K562 (cell line): ENCODE data around the gene DOCK6. TPM values are rescaled to one million over a fixed set of nuclear protein-coding genes. Genes with fewer than 3 reads are reported as not detected.

Experiments used
- ASH1L ChIP-seq: fragments of 450-650 bp; IDR thresholded peaks from 2 replicates; pipeline ENCODE4 v1.6.1; 2018; ENCODE audit warnings: borderline replicate concordance, mild to moderate bottlenecking, low read depth; ENCODE audit not compliant: partially characterized antibody
- CEBPB ChIP-seq: fragments of 450-650 bp; IDR thresholded peaks from 2 replicates; pipeline ENCODE4 v1.6.1; 2016; ENCODE audit warnings: missing genetic modification characterization, missing compliant biosample characterization
- DACH1 ChIP-seq: fragments of 450-650 bp; IDR thresholded peaks from 2 replicates; pipeline ENCODE4 v1.6.1; 2018; ENCODE audit not compliant: partially characterized antibody
- DIDO1 ChIP-seq: fragments of 450-650 bp; IDR thresholded peaks from 2 replicates; pipeline ENCODE4 v1.6.1; 2016; ENCODE audit warnings: low read depth, missing biosample characterization, missing genetic modification characterization
- HDGF ChIP-seq: fragments of 450-650 bp; IDR thresholded peaks from 2 replicates; pipeline ENCODE4 v1.6.1; 2016
- KDM5B ChIP-seq: fragments of 200-600 bp; sonication (generic); IDR thresholded peaks from 2 replicates; pipeline ENCODE4 v1.6.1; 2012; ENCODE audit warnings: low read depth, mild to moderate bottlenecking, moderate library complexity, low read length, control low read depth, inconsistent platforms; ENCODE audit not compliant: insufficient replicate concordance
- MBD2 ChIP-seq: sonication (generic); IDR thresholded peaks from 2 replicates; pipeline ENCODE4 v1.6.1; 2016; ENCODE audit warnings: low read depth, borderline replicate concordance
- MIER1 ChIP-seq: fragments of 450-650 bp; IDR thresholded peaks from 2 replicates; pipeline ENCODE4 v1.6.1; 2016; ENCODE audit warnings: antibody characterized with exemption, mild to moderate bottlenecking, low read depth
- NFYB ChIP-seq: IDR thresholded peaks from 2 replicates; pipeline ENCODE4 v1.6.1; 2011; ENCODE audit warnings: mild to moderate bottlenecking, moderate library complexity; ENCODE audit not compliant: insufficient read length; ENCODE audit errors: extremely low read depth
- NR3C1 ChIP-seq: sonication (generic); formaldehyde crosslinking; IDR thresholded peaks from 2 replicates; pipeline ENCODE4 v1.8.1; 2022; ENCODE audit warnings: missing genetic modification reagents
- NRF1 ChIP-seq, 2 experiments: fragments of 450-650 bp; IDR thresholded peaks in 1 of 2; conservative IDR thresholded peaks in 1 of 2; 2 replicates each; pipeline ENCODE4 v1.6.1; 2014; ENCODE audit warnings: mild to moderate bottlenecking in 2 of 2
- RBM22 ChIP-seq: fragments of 200-400 bp; formaldehyde crosslinking; IDR thresholded peaks from 2 replicates; pipeline ENCODE4 v1.6.1; 2018; ENCODE audit warnings: low read length, low read depth; ENCODE audit not compliant: poor library complexity, severe bottlenecking
- RBM25 ChIP-seq: fragments of 200-400 bp; formaldehyde crosslinking; IDR thresholded peaks from 2 replicates; pipeline ENCODE4 v1.6.1; 2018; ENCODE audit warnings: low read length, low read depth, moderate library complexity; ENCODE audit not compliant: severe bottlenecking
- RBM34 ChIP-seq: fragments of 200-400 bp; formaldehyde crosslinking; IDR thresholded peaks from 2 replicates; pipeline ENCODE4 v1.6.1; 2018; ENCODE audit warnings: low read length, borderline replicate concordance; ENCODE audit not compliant: insufficient read depth
- SMAD2 ChIP-seq: fragments of 150-350 bp; IDR thresholded peaks from 2 replicates; pipeline ENCODE4 v1.6.1; 2014; ENCODE audit warnings: low read depth, mild to moderate bottlenecking, low read length
- SMAD3 ChIP-seq: fragments of 450-650 bp; formaldehyde crosslinking; conservative IDR thresholded peaks from 2 replicates; pipeline ENCODE4 v1.4.0; 2020; ENCODE audit warnings: mild to moderate bottlenecking
- SREBF1 ChIP-seq: fragments of 150-350 bp; IDR thresholded peaks from 2 replicates; pipeline ENCODE4 v1.6.1; 2014; ENCODE audit warnings: antibody characterized with exemption, low read depth, low read length, borderline replicate concordance
- SRSF3 ChIP-seq: fragments of 200-400 bp; formaldehyde crosslinking; IDR thresholded peaks from 2 replicates; pipeline ENCODE4 v1.6.1; 2016; ENCODE audit warnings: mild to moderate bottlenecking, low read length, moderate library complexity; ENCODE audit not compliant: insufficient read depth
- TCF15 ChIP-seq: fragments of 250-450 bp; sonication (Bioruptor Pico); IDR thresholded peaks from 2 replicates; pipeline ENCODE4 v1.8.0; 2022; ENCODE audit warnings: moderate library complexity, mild to moderate bottlenecking, inconsistent platforms
- ZBED1 ChIP-seq: IDR thresholded peaks from 2 replicates; pipeline ENCODE4 v1.6.1; 2014
- ZC3H4 ChIP-seq: sonication (generic); formaldehyde crosslinking; IDR thresholded peaks from 2 replicates; pipeline ENCODE4 v1.9.0; 2021; ENCODE audit warnings: missing genetic modification reagents, borderline replicate concordance
- ZFPM2 ChIP-seq: fragments of 250-450 bp; sonication (Bioruptor Pico); IDR thresholded peaks from 2 replicates; pipeline ENCODE4 v1.5.1; 2022; ENCODE audit warnings: mild to moderate bottlenecking
- ZMIZ1 ChIP-seq, 2 experiments: fragments of 150-350 bp in 1 of 2; IDR thresholded peaks; 2 replicates each; pipeline ENCODE4 v1.6.1; 2012 to 2016; ENCODE audit warnings: low read depth in 2 of 2, low read length in 2 of 2, mild to moderate bottlenecking in 1 of 2, moderate library complexity in 1 of 2
- ZNF263 ChIP-seq: sonication (generic); formaldehyde crosslinking; IDR thresholded peaks from 2 replicates; pipeline ENCODE4 v1.8.0; 2022; ENCODE audit warnings: mild to moderate bottlenecking, missing genetic modification reagents, borderline replicate concordance
- ZNF561 ChIP-seq: fragments of 450-650 bp; formaldehyde crosslinking; conservative IDR thresholded peaks from 2 replicates; pipeline ENCODE4 v1.4.0; 2020; ENCODE audit warnings: mild to moderate bottlenecking, moderate library complexity
- polyA plus RNA-seq, 8 experiments: library from polyadenylated mRNA; depleted of rRNA in 4 of 8; stranded (reverse) in 5 of 8; unstranded in 3 of 8; fragments of >200 nt; fragmentation: Nextera tagmentation in 2 of 8; fragmentation: Illumina TruSeq in 1 of 8; extraction: Ambion mirVana in 2 of 8; extraction: Trizol in 1 of 8; gene quantifications; 2 replicates each; pipeline versions ENCODE4 v1.2.1 to v1.2.3, GENCODE V29; 2011 to 2014; ENCODE audit warnings: inconsistent platforms in 1 of 8, missing spikeins in 1 of 8
- total RNA-seq, 7 experiments: library from RNA; depleted of rRNA in 6 of 7; stranded (reverse); fragments of >200 nt in 6 of 7; fragmentation: Illumina TruSeq in 2 of 7; extraction: Trizol in 2 of 7; gene quantifications; 2 replicates each; pipeline versions ENCODE4 v1.2.1 to v1.2.3, GENCODE V29; 2011 to 2021; ENCODE audit warnings: low replicate concordance in 1 of 7

DOCK6 gene
- total and polyA plus RNA-seq, 9 of the 15 experiments (the other 6 are each of a cell fraction or from before 2014, with no cell fraction given): 0.35 to 19.3 (median 3.8) TPM

- TF ChIP-seq NRF1 (conservative IDR thresholded peaks at IDR 0.05 in 1 of 2, IDR thresholded peaks at IDR 0.05 in 1 of 2) (peak; percentile 100), RBM22 (peak; percentile 73), ZNF263 (CRISPR knock-in tag) (no peak), DACH1 (no peak), ZC3H4 (CRISPR knock-in tag) (no peak), ZFPM2 (CRISPR knock-in tag) (no peak), DIDO1 (tag) (no peak), SRSF3 (0 out of 2 replicates have a peak, but pooled peaks have one; percentile 52), RBM34 (no peak), NR3C1 (CRISPR knock-in tag) (no peak), CEBPB (tag) (peak; percentile 44; the same call in 1 of the 2 replicates), SMAD2 (no peak), TCF15 (CRISPR knock-in tag) (no peak), ZBED1 (no peak), SMAD3 (CRISPR knock-in tag) (0 out of 2 replicates have a peak, but pooled peaks have one; percentile 37), RBM25 (peak; percentile 47), ASH1L (peak; percentile 87), KDM5B (peak; percentile 99), NFYB (peak; percentile 85), ZMIZ1 (IDR thresholded peaks at IDR 0.05; ENCODE audit: low read depth in 2 of 2, low read length in 2 of 2) (peak in 1 of 2 experiments; percentile 50; a peak in 1 of 4 replicates), MBD2 (peak; percentile 93), SREBF1 (no peak), HDGF (no peak), ZNF561 (CRISPR knock-in tag) (no peak), MIER1 (no peak)
These were observed 106.8 kb downstream of the DOCK6 start, which contains the start of gene SPC24 (continued) for GRCh38 chr19:11155373-11156120.
